ENCODE results near the gene SLFNL1. TPM values are rescaled to one million over a fixed set of nuclear protein-coding genes. Genes with fewer than 3 reads are reported as not detected.

Gene SLFNL1
- polyA plus RNA-seq, 2 of the 4 experiments (the other 2 are of a cell fraction): 0.01 to 0.03 TPM

DNA sequence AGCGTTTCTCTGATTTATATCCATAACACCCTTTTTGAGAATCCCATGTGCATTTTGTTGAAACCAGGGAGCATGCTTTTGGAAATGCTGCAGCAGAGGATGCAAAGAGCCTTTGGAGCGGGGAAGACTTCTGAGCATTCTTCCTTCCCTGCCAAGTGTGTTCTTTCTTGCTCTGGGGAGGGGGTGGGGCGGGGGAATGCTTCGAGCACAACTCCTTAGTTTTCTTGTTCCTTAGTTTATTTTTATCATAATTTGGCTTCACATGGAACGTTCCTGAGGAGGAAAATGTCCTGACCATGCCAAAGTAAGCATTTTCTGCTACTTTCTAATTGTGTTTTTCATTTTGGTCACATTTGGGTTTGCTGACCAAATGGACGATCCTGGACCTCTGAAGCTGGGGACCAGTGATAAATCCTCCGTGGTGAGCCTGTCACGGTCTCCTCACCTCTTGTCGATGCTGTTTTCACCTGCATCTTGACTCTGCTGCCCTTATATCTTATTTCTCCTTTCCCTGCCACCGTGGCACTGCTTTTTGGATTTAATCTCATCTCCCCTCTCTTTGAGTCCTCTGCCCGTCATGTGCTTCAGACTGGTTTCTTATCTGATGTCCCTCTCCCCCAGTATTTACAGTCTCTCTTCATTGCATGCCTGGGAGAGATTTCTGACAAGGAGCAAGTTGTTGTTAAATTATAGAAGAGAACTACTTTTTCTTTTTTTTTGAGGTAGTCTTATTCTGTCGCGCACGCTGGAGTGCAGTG is 39.7 kb downstream of the SLFNL1 start:
- Histone ChIP-seq H3K4me3 (peak overlapping the region; percentile 93), H3K27ac (peak overlapping the region; percentile 99 to 100), H3K9me3 (no peaks in the 10 kb centered on the region), H3K4me1 (peaks cover 63% of the 10 kb centered on the region), H3K4me2 (peak overlapping the region; percentile 93)
- TF ChIP-seq MYC (IDR thresholded peaks at IDR 0.05; ENCODE audit: borderline replicate concordance, low read length): no peak
- no peak for TF ChIP-seq CTCF (IDR thresholded peaks at IDR 0.05)
- TF ChIP-seq, protein P1, sequence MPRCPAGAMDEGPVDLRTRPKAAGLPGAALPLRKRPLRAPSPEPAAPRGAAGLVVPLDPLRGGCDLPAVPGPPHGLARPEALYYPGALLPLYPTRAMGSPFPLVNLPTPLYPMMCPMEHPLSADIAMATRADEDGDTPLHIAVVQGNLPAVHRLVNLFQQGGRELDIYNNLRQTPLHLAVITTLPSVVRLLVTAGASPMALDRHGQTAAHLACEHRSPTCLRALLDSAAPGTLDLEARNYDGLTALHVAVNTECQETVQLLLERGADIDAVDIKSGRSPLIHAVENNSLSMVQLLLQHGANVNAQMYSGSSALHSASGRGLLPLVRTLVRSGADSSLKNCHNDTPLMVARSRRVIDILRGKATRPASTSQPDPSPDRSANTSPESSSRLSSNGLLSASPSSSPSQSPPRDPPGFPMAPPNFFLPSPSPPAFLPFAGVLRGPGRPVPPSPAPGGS (IDR thresholded peaks at IDR 0.05): no peak
- TF ChIP-seq, protein P2, sequence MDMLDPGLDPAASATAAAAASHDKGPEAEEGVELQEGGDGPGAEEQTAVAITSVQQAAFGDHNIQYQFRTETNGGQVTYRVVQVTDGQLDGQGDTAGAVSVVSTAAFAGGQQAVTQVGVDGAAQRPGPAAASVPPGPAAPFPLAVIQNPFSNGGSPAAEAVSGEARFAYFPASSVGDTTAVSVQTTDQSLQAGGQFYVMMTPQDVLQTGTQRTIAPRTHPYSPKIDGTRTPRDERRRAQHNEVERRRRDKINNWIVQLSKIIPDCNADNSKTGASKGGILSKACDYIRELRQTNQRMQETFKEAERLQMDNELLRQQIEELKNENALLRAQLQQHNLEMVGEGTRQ (IDR thresholded peaks at IDR 0.05): no peak
- TF ChIP-seq TP53 (CRISPR knock-in tag; IDR thresholded peaks at IDR 0.05): no peak
- no peak for TF ChIP-seq ESRRA (IDR thresholded peaks at IDR 0.05; ENCODE audit: borderline replicate concordance, low read length)
- TF ChIP-seq FOSL2 (IDR thresholded peaks at IDR 0.05): no peak
- no peak for TF ChIP-seq FOSL2 (CRISPR knock-in tag; IDR thresholded peaks at IDR 0.05)
- TF ChIP-seq SREBF2 (IDR thresholded peaks at IDR 0.05): no peak
- TF ChIP-seq, protein P3, sequence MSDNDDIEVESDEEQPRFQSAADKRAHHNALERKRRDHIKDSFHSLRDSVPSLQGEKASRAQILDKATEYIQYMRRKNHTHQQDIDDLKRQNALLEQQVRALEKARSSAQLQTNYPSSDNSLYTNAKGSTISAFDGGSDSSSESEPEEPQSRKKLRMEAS (IDR thresholded peaks at IDR 0.05): no peak
- no peak for TF ChIP-seq HOXB5 (CRISPR knock-in tag; IDR thresholded peaks at IDR 0.05)
- TF ChIP-seq CBX2 (IDR thresholded peaks at IDR 0.05; ENCODE audit: borderline replicate concordance, low read depth): no peak
- no peak for TF ChIP-seq HDAC2 (IDR thresholded peaks at IDR 0.05)
- no peak for TF ChIP-seq RCOR1 (IDR thresholded peaks at IDR 0.05; ENCODE audit: low read depth, low read length)
- TF ChIP-seq, protein P4, sequence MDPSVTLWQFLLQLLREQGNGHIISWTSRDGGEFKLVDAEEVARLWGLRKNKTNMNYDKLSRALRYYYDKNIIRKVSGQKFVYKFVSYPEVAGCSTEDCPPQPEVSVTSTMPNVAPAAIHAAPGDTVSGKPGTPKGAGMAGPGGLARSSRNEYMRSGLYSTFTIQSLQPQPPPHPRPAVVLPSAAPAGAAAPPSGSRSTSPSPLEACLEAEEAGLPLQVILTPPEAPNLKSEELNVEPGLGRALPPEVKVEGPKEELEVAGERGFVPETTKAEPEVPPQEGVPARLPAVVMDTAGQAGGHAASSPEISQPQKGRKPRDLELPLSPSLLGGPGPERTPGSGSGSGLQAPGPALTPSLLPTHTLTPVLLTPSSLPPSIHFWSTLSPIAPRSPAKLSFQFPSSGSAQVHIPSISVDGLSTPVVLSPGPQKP (IDR thresholded peaks at IDR 0.05; ENCODE audit: low read depth, low read length): no peak
- no peak for TF ChIP-seq JUNB (IDR thresholded peaks at IDR 0.05)
- TF ChIP-seq FOSB (CRISPR knock-in tag; IDR thresholded peaks at IDR 0.05): no peak
- no peak for TF ChIP-seq ZFP36 (IDR thresholded peaks at IDR 0.05; ENCODE audit: borderline replicate concordance, partially characterized antibody)
- ATAC-seq (no peak), DNase-seq (ENCODE audit: low read depth in 1 of 2, low spot score in 1 of 2) (no peak), FAIRE-seq (no peak)
- POLR2A ChIA-PET: no interaction called here
- WGBS (ENCODE audit: missing lambda C conversion rate): 24% methylated on average over 14 of the region's 14 CpGs
- CTCF ChIA-PET: interaction anchor here (3.1 kb wide), 1 partner anchor 29 kb away, joined by 8 read pairs; no protein-coding TSS in a partner anchor

GRCh38 chr1:40980453-40981121 is 40.9 kb downstream of the SLFNL1 start:
- POLR2A ChIA-PET: interaction anchor here (0.6 to 2.4 kb wide), 10 partner anchors 11 to 119 kb away, joined by 3 to 16 read pairs (median 6); partner anchors contain the start of gene CITED4
- TF ChIP-seq GATA3 (IDR thresholded peaks at IDR 0.05; ENCODE audit: borderline replicate concordance) (peak; percentile 6; the same call in 1 of the 2 replicates), FOXS1 (CRISPR knock-in tag; IDR thresholded peaks at IDR 0.05) (no peak), SMC3 (IDR thresholded peaks at IDR 0.05) (no peak)
- under 1% methylated on average over 23 of the region's 27 CpGs for WGBS (ENCODE audit: missing lambda C conversion rate)
- Histone ChIP-seq H3K4me2 (peak overlapping the region; percentile 93), H3K4me1 (peaks cover 61% of the 10 kb centered on the region), H3K27ac (peak overlapping the region; percentile 99 to 100), H3K9me3 (no peaks in the 10 kb centered on the region), H3K4me3 (peak overlapping the region; percentile 93)
- CTCF ChIA-PET: interaction anchor here (1.0 to 3.1 kb wide), 7 partner anchors 9 to 30 kb away, joined by 3 to 12 read pairs (median 4); no protein-coding TSS in a partner anchor
- peak in 1 of 2 experiments; percentile 61 for DNase-seq (ENCODE audit: low read depth in 1 of 2, low spot score in 1 of 2)
- FAIRE-seq: no peak
- peak in 1 of 2 experiments; percentile 2; a peak in 2 of 6 replicates for ATAC-seq
